IPS-NIHi11 (cell line): ENCODE results near the gene HHIPL1.

Experiments
- DNase-seq: peaks from one replicate; pipeline ENCODE4 v3.0.0; 2012; ENCODE audit warnings: mixed read lengths, low spot score

Gene HHIPL1

DNA sequence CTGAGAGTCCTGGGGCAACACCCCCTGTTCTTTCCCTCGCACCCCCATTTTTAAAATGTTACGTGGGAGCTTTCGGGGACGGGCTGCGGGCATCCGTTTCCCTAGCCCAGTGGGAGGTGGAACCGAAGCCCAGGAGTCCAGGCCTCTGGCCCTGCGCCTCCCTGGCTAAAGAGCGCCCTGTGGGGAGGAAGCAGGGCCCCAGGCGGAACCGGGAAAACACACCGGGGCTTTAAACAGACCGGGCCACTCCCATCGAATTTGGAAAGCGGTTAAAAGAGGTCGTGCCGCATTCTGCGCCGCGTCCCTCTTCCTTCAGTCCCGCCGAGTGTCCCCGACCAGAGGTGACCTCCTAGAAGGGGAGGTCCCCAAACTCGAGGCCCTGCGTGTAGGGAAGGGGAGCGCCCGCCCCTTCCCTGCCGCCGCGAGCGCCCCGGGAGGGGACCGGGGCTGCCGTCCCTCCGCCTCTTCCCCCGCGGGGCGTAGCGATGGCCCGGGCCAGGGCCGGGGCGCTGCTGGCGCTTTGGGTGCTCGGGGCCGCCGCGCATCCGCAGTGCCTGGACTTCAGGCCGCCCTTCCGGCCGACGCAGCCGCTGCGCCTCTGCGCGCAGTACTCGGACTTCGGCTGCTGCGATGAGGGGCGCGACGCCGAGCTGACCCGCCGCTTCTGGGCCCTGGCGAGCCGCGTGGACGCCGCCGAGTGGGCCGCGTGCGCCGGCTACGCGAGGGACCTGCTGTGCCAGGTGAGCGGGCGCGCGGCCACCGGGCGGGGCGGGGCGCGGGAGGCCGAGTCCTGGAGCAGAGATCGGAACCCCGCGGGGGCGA is at the start of gene HHIPL1:
HHIPL1 (plus strand) TSS at position 407 of the 822 bp plus-strand sequence; CDS start at position 486, 79 bp downstream.
- DNase-seq = peak; percentile 79

DNA sequence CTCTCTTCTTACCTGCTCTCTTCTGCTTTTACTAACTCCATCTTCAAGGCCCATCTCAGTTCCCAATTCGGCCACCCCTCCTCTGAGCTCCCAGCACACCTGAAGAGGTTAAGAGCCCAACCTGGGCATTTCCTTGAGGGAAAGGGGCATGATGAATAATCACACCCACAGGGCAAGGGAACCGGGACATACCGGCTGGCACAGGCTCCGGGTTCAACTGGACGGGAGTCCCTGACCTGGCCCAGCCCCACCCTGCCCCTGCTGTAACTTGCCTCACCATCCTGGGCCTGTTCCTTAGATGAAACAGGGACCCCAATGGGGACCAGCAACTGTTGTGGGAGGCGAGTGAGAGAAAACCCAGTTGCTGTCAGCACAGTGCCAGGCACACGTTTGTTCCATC is 49.4 kb upstream of the HHIPL1 start:
- no peak for DNase-seq

DNA sequence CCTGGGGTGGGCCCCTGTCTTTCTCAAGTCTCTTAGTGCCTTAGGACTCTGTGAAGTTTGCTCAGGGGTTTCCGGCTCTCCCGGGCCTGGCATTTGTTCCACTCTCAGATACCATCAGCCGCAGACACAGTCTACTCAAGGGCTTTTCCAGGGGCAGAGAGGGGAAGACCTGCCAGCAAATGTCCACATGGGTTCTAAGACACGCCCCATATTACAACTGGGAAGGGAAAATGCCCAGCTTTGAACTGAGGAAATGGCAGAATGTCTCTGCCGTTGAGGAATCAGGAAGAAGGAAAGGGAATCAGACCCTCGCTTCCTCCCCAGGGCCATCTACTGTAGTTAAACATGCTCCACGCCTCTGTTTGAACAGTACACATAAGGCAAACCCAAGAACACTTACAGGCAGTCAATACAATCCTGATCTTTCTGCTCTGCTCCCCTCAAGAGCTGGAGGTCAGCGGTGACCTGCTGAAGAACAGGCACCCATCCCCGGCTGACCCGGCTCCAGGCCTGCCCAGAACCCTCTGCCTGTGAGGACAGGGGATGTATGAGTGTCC is 48.8 kb upstream of the HHIPL1 start:
- no peak for DNase-seq

DNA sequence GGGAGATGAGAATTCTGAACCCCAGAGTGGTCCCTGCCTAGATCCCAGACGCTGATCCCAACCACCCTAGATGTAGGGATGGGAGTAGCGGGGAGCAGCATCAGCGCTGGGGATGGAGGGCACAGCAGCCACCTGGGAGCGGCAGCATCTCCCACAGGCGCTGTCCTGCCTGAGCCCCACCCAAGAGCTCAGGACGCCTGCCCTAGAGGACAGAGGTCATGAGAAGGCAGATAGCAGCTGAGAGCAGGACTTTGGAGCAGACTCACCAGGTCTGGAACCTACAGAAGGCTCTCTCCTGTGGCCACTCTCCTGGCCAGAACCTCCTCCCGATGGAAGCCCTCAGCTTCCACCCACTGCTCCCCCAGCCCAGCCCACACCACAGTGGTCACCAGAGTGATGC is 48.2 kb upstream of the HHIPL1 start:
- no peak for DNase-seq

DNA sequence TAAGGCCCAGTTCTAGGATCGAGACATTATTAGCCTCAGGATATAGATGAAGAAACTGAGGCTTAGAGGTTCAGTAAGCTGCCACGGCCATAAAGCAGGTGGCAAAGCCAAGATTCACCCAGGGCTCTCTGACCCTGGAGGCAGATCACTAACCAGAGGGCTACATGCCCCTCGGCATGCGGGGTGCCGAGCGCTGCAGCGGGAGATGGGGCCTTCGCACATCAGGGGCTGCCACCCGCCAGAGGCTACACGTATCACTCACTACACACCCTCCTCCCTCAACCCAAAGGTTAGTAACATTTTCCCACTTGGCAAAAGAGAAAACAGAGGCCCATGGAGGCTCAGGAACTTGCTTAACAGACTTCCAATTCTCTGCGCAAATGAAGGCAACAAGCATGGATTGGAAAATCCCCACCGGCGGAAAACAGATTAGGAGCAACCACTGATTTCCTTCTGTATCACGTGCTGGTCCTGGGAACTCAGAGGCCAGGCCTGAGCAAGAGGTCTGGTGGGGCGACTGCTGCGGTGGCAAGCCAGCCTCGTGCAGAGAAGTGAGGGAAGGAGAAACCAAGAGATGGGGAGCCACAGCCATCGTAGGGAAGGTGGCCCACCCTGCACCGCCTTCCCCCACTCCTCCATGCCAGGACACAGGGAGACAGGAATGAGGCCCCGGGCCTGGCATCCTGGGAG is 46.9 kb upstream of the HHIPL1 start:
- no peak for DNase-seq

DNA sequence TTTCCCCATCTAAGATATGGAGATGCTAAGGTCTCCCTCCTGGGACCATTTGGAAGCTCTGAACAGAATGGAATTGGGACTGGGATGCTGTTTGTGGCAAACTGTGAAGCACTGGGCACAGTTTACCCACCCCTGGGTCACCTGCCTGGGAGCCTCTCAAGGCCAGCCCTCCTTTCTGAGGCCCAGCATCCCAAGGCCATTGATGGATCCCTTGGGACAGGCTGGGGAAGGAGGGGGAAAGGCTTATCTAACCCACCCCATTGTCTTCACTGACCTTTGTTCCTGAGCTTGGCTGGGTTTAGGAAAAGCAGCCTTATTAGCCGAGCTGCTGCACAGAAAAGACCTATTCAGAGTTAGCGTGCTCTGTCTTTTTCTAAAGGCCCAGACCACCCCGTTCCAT is 46.2 kb upstream of the HHIPL1 start:
- DNase-seq = no peak

DNA sequence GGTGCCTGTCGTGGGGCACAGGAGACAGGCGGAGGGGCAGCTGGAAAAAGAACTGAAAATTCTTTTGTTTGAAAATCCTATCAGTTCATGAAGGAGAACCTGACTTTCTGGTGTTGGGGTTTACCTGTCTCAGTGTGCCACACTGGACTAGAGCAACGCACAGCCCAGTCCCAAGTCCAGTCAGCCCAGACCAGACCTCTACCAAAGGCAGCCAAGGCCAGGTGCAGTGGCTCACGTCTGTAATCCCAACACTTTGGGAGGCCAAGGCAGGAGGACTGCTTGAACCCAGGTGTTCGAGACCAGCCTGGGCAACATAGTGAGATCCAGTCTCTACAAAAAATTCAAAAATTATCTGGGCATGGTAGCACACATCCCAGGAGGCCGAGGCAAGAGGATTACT is 45.5 kb upstream of the HHIPL1 start:
- DNase-seq = no peak

DNA sequence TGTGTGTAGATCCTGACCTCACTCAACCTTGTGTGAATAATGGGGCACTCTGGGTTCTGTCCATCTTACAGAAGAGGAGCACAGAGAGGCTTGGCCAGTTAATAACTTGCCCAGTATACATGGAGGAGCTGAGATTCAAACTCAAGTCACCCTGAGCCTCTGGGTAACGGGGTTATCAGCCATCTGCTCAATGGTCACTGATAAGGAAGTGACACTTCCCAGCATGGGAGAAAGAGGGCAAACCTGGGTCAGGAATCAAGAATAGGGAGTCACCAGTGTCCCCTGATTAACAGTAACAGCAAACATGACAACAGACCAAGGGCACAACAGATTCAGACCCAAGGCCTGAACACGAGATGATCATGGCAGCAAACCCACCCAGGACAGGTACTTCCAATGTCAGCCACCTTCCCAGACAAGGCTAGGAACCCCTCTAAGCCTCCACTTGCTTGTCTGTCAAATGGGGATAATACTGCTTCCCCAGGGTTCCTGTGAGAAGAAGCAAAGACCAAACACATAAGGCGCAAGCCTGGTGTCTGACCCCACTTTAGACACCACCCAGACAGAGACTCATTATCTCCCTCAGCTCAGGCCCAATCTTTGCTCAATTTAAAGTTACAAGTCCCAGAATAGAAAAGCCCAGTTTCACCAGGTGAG is 44.6 kb upstream of the HHIPL1 start:
- no peak for DNase-seq

DNA sequence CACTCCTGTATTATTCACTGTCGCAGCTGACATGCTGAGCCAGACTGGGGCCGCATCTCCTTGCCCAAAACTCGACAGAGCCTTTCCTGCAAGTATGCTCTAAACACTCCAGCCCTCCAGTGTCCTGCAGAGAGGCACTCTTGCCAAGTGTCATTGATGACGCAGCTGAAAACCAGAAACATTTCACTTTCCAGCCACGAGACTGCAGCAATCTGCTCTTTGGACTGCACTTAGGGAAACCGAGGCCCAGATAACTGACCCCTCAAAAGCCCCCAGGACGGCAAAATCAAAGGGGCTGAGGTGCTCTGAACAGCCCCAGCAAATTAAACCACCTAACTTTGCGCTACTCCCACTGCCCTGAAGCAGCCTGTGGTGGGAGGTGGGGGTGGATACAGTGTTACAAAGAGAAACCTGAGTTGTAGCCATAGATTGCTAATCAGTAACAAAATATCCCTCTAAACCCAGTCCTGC is 43.5 kb upstream of the HHIPL1 start:
- DNase-seq = no peak

DNA sequence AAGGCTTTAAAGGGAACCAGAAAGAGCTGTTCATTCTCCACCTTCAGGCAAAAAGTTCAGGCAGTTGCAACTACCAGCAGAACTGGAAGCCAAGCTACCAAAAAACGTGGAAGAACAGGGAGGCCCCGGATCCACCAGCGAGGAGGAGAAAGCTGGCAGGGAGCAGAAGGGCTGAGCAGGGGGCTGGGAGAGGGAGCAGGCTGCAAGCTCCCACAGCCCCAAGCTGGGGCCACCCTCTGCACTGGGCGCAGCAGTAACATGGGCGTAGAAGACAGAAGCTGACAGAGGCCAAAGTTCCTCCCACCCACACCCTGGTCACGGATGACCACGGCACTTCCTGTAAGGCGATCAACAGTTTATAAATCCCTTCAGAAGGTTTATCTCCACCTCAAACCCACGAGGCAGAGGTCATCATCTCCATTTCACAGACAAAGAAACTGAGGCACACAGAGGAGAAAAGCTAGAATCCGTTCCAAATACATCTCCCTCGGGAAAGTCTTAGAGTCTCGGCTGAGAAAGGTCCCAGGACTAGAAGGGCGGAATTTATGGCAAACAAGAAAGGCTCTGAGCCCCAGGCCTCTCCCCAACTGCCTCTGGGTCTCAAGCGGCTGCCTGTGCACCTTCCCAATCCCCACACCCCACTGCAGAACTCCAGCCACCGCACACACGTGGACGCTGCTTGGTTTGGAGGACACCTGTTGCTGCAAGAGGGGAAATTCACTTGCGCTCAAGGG is 42.7 kb upstream of the HHIPL1 start:
- no peak for DNase-seq

DNA sequence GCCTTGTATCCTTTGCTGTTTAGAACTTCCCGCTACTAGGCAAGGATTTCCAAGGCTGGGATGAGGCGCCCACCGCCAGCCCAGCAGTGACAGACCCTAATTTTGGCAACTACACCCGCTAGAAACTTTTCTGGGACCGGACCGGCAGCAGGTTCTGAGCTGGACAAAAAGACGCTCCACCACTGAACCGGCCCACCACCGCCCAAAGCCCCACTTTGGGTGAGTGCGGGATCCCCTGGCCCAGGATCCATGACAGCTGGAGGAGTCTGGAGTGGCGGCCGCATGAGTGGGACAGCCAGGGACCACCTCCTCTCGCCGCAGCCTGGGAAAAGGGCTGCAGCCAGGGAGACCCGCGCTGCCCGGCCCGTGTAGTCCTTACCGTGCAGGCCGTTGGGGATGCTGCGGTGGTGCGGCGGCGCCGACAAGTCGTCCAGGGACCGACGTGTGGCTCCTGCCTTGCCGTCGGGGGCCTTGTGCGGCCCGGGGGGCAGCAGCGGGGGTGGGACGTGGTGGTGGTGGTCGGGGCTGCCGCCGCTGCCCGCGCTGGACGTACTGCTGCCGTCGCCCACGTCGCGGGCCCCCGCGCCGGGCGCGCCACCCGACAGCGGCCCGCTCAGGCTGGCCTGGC is 42.0 kb upstream of the HHIPL1 start:
- DNase-seq = no peak

DNA sequence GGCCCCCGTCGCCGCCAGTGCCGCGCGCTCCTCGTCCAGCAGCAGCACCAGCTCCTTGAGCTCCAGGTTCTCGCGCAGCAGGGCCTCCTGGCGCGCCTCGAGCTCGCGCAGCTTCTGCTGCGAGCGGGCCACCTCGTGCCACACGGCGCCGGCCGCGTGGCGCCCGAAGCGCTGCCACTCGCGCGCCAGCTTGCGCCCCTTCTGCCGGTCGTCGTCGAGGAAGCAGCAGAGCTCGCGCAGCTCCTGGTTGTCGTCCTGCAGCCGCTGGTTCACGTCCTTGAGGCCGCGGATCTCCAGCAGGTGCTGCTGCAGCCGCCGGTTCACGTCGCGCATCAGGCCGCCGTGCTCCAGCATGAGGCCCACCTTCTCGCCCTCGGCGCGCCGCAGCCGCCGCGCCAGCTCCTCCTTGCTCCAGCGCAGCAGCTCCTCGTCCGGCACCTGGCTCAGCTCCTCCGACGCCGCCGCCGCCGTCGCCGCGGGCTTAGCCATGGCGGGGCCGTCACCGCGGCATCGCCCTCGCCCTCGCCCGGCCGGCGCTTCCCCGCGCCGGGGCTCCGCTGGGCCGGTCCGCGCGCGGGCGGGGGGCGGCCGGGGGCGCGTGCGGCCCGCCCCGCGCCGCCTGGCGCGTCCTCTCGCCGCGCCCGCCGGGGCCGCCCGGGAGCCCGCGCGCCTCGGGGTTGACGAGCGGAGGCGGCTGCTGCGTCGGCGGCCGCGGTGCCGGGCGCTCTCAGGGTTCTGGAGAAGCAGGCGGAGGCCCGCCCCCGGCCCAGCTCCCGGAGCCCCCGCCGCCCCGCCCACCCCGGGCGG is 41.3 kb upstream of the HHIPL1 start, which contains the start of gene CCDC85C:
CCDC85C (minus strand) TSS at position 737 of the 807 bp plus-strand sequence; CDS start at position 489, 248 bp downstream.
- peak; percentile 99 for DNase-seq

DNA sequence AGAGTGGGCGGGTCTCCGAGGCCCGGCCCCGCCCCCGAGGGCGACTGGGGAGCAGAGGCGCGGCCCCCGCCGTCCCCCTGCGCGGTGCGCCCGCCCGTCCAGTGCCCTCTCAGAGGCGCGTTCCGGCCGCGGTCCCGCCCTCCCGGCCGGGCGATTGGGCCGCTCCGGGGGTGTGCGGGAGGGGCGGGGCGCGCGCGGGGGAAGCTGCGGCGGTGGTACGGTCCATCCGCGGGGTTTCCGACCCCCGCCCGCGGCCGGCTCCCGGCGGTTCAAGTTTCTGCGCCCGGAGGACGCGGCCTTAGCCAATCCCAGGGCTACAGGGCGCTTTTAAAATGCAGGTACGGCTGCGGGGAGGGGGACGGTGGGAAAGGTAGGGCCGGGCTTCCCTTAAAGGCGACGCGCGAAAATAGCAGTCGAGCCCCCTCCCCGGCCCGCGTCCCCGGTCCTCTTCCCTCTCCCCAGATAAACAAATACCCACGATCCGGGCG is 40.6 kb upstream of the HHIPL1 start:
- no peak for DNase-seq

DNA sequence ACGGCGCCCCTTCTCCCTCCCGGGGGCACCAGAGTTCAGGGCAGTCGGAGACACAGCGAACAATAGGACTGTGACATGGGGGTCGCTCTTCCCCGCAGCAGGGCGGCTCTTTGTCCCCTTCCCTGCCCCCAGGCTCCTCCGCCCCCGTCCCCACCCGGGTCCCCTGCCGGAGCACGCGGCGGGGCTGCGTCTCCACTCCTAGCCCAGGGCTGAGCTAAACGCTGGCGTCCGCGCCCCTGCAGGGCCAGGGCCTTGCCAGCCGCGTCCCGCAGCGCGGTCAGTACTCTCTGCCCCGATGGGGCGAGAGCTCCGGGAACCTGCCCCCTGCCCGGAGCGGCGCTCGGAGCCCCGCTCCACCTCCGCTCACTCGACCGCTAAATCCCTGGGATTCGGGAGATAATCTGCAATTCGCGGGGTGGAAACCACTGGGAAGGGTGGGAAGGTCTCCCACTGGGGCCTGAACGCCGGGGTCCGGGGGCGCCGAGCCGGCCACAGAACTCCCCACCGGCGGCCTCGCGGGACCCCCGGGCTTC is 40.1 kb upstream of the HHIPL1 start:
- peak; percentile 68 for DNase-seq

DNA sequence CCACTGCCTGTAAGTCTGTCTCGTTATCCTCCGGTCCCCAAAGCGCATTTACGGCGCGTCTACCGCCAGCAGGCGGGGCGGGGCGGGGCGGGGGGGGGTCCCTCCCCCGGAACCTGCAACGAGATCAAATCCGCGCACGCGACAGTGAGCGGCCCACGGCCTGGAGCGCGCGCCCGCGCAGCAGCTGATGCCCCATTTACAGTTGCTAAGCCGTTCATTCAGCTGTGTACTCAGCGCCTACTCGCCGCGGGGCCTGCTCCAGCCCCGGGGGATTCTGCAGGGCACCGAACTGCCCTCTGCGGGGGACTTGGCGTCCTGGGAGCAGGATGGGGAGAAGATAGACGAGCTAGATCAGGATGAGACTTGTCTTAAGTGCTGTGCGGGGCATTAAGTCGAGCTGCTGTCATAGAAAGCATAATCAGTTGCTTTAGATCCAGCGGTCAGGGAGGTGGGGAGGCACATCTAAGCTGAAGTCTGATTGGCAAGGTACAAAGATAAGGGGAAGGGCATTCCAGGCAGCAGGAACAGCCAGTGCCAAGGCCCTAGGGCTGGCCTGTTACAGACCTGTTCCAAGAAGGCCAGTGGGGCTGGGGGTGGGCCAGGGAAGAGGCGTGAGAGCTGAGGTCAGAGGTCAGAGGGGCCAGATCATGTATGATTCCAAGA is 39.5 kb upstream of the HHIPL1 start:
- peak; percentile 54 for DNase-seq

DNA sequence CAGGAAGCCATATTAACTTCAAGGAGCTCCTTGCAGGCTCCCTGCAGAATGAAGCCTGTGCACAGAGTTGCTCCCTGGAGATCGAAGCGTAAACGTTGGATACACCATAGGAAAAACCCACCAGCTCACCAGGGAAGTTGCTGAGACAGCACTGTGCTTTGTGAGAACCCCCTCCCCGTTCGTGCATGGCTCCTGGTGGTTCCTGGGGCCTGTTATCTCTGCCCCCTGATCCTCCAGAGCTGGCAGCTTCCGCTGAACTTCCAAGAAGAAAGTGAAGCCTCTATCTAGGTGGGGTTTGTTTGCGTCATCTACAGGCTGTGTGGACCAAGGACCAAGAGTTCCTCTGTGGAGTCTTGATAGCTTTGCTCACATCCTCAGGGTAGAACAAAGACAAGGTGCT is 38.6 kb upstream of the HHIPL1 start:
- DNase-seq = no peak

DNA sequence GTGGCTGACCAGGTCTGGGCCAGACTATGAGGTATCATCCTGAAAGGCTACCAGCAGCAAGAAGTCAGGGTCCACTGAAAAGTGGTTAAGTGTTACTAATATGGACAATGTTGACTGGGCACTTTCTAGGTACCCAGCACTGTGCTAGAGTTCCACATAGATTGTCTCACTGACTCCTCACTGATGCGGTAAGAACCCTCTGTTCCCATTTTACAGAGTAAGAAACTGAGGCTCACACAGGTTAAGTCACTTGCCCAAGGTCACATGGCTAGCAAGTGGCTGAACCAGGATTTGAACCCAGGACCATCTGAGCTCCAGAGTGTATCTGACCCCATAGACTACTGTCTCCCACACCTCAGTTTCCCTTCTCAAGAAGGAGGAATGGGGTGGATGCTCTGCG is 36.3 kb upstream of the HHIPL1 start:
- no peak for DNase-seq

DNA sequence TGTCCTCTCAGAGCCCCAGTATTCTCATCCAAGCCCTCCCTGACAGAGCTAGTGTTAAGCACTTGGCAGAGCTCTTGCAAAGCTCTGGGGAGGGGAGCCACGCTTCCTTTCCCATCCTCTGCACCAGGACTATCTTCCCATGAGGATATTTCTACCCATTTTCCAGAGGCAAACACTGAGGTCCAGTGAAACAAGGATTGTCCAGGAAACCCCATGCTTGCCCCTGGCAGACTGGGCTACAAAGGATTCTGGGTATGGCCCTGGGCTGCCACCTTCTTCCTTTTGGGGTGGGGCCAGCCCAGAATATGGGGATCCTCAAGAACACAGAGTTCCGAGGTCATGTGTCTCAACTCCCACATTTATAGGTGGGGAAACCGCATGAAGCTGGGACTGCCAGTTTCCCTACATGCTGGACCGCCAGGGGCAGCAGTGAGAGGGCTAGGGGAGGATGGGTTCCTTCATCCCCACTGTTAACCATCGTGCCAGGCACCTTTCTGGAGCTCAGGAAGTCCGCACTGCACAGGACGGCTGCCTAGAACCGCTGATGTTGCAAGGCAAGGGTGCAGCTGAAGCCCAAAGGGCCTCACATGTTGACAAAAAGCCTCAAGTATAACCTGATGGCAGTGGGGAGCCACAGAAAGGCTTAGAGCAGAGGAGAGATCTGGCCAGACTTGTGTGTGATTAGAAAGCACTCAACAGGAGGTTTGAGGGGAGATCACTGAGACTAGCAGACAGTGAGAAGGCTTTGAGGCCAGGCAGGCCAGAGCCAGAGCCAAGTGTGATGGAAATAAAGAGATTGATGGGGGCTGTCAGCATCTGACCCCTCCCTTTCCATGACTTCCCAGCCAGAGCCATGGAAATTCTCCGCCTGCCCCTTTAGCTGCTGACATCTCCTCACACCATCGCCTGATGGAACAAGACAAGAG is 35.4 kb upstream of the HHIPL1 start:
- no peak for DNase-seq
